Sigmoid colon (tissue), 3 donors: ENCODE measurements around the gene DCLK3.

ENCODE experiments used
- POLR2A ChIP-seq, 2 donors: fragments of 450-650 bp; IDR thresholded peaks; one replicate each; pipeline ENCODE4 v1.6.1; 2016; ENCODE audit warnings: antibody characterized with exemption in 2 of 2, mild to moderate bottlenecking in 2 of 2, moderate library complexity in 2 of 2
- TF ChIP-seq, protein P1 (sequence below), 4 experiments: fragments of 450-650 bp in 3 of 4; fragments of 200-600 bp in 1 of 4; IDR thresholded peaks; one replicate each; pipeline ENCODE4 v1.5.1; 2016 to 2019; ENCODE audit warnings: antibody characterized with exemption in 4 of 4, mild to moderate bottlenecking in 3 of 4, moderate library complexity in 2 of 4

DNA sequence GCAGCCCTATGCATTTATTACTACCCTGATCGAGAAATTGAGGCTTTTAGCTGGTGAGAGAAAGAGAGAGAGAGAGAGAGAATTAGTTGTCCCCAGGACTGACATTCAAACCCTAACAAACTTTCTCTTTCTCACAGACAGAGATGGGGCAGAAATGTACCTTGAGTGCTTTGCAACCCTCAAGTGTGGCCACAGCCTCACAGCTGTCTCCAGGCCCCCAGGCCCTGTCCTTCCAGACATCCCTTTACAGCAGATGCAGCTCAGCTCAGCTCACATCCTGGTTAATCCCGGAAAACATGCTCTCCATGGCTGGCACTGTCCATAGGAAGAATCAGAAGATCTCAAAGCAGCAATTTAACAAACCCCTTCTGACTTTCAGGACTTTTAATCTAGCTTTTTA is 67.6 kb downstream of the DCLK3 start:
- no peak for TF ChIP-seq POLR2A (IDR thresholded peaks at IDR 0.05)
- TF ChIP-seq, protein P1, sequence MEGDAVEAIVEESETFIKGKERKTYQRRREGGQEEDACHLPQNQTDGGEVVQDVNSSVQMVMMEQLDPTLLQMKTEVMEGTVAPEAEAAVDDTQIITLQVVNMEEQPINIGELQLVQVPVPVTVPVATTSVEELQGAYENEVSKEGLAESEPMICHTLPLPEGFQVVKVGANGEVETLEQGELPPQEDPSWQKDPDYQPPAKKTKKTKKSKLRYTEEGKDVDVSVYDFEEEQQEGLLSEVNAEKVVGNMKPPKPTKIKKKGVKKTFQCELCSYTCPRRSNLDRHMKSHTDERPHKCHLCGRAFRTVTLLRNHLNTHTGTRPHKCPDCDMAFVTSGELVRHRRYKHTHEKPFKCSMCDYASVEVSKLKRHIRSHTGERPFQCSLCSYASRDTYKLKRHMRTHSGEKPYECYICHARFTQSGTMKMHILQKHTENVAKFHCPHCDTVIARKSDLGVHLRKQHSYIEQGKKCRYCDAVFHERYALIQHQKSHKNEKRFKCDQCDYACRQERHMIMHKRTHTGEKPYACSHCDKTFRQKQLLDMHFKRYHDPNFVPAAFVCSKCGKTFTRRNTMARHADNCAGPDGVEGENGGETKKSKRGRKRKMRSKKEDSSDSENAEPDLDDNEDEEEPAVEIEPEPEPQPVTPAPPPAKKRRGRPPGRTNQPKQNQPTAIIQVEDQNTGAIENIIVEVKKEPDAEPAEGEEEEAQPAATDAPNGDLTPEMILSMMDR (IDR thresholded peaks at IDR 0.05) = no peak
